ENCODE measurements around the gene ZCWPW1.

GRCh38 chr7:100423315-100423714, 5.2 kb downstream of the ZCWPW1 start:
- TF ChIP-seq CTCF (conservative IDR thresholded peaks at IDR 0.05; ENCODE audit: low read depth, low read length): no peak
- no peak for TF ChIP-seq EZH2 (IDR thresholded peaks at IDR 0.05; ENCODE audit: borderline replicate concordance, low read depth, low read length, poor library complexity, severe bottlenecking)

All from A673 (cell line).